ENCODE data around the gene ADGRL2. TPM values are rescaled to one million over a fixed set of nuclear protein-coding genes. Genes with fewer than 3 reads are reported as not detected.

The ADGRL2 gene
- total RNA-seq, 2 experiments from 2014 or later: not detected

DNA sequence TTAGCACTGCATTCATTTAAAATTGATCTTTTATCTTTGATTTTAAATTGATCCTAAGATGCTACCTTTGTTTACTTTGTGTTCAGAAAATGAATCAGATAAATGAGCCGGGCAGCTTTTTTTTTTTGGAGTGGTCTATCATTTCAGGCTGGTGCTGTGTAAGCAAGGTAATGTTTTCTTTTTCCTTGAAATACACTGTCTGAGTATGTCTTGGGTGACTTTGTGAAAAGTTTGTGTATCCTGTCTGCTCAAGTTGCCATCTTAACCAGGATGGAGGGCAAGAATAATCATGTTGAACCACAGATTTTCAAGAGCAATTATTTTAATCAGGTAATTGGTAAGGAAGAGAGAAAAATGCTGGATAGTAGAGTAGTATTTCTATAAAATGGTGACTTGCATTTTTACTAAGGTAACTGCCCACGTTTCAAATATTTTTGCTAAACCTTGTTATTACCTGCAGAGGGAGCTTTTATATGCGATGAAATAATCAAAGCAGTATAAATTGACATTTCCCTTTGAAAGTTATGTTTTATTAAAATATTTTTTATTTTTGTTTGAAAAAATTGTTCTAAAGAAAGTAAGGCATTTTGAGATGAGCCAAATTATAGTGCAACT is 11.1 kb downstream of the ADGRL2 start:
- POLR2A ChIA-PET: no interaction called here
- DNase-seq: no peak
- Mint-ChIP-seq H3K36me3 (ENCODE audit: low read depth) (no peaks in the 10 kb centered on the region), H3K9me3 (ENCODE audit: low read depth) (no peaks in the 10 kb centered on the region), H3K27me3 (peaks cover 4% of the 10 kb centered on the region), H3K27ac (no peak overlapping the region), H3K4me1 (no peaks in the 10 kb centered on the region), H3K4me3 (no peak overlapping the region)
- ATAC-seq: no peak
- intact Hi-C loops (cut with DNase I, micrococcal nuclease): no loop called here
- CTCF ChIA-PET: interaction anchor here (1.4 kb wide), 1 partner anchor 9 kb away, joined by 3 read pairs; no protein-coding TSS in a partner anchor

DNA sequence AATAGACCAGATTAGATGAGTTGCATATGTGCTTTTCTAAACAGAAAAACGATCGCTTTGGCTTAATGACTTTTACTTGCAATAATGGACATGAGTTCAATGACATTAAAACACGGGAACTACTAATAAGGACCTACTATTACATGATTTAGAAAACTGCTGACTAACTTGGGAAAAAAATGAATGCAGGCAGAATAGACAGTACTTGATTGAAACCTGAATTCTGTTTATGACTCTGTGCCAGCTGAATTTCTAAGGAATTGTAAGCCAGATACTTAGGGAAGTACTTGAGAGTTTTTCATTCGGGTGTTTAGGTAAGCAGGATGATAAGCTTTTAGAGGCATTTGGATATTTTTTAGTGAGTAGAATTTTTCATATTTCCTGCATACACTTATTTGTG is 12.0 kb downstream of the ADGRL2 start:
- Mint-ChIP-seq H3K27ac (no peak overlapping the region), H3K36me3 (ENCODE audit: low read depth) (no peaks in the 10 kb centered on the region), H3K4me1 (no peaks in the 10 kb centered on the region), H3K4me3 (no peak overlapping the region), H3K27me3 (peaks cover 4% of the 10 kb centered on the region), H3K9me3 (ENCODE audit: low read depth) (no peaks in the 10 kb centered on the region)
- no peak for DNase-seq
- ATAC-seq: no peak
- ChIA-PET CTCF (interaction anchor here (1.4 kb wide), 1 partner anchor 9 kb away, joined by 3 read pairs; no protein-coding TSS in a partner anchor), POLR2A (no interaction called here)
- intact Hi-C loops (cut with DNase I, micrococcal nuclease): no loop called here

GRCh38 chr1:81813691-81814090 is 13.0 kb downstream of the ADGRL2 start:
- peaks cover 2% of the 10 kb centered on the region for H3K27me3 Mint-ChIP-seq
- no peaks in the 10 kb centered on the region for H3K36me3 Mint-ChIP-seq (ENCODE audit: low read depth)
- DNase-seq (no peak), ATAC-seq (no peak)
- no peak overlapping the region for H3K4me3 Mint-ChIP-seq
- ChIA-PET POLR2A (no interaction called here), CTCF (no interaction called here)
- no peaks in the 10 kb centered on the region for H3K4me1 Mint-ChIP-seq
- no peaks in the 10 kb centered on the region for H3K9me3 Mint-ChIP-seq (ENCODE audit: low read depth)
- intact Hi-C loops (cut with DNase I, micrococcal nuclease): no loop called here
- H3K27ac Mint-ChIP-seq: no peak overlapping the region

DNA sequence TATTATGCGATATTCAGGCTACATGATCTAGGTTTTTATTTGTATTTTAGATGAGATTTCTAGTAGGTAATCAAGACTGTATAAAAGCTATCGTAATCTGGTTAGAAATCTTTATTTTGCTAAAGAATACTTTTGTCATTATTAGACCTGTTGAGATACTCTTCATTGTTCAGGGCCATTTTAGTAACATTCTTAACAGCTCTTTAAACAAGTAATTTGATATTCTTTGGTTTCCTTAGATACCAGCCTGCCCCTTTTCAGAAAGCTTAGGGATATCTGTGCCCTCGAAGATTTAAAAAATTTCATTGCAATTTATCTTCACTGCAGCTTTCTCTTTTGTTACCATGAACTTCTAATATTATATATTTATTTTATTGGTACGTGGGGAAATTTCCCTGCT is 18.9 kb downstream of the ADGRL2 start:
- no peaks in the 10 kb centered on the region for H3K36me3 Mint-ChIP-seq (ENCODE audit: low read depth)
- H3K9me3 Mint-ChIP-seq (ENCODE audit: low read depth): no peaks in the 10 kb centered on the region
- H3K27ac Mint-ChIP-seq: no peak overlapping the region
- H3K4me3 Mint-ChIP-seq: no peak overlapping the region
- POLR2A ChIA-PET: no interaction called here
- intact Hi-C loops (cut with DNase I, micrococcal nuclease): no loop called here
- ATAC-seq (no peak), DNase-seq (no peak)
- H3K4me1 Mint-ChIP-seq: no peaks in the 10 kb centered on the region
- CTCF ChIA-PET: no interaction called here
- H3K27me3 Mint-ChIP-seq: no peaks in the 10 kb centered on the region

DNA sequence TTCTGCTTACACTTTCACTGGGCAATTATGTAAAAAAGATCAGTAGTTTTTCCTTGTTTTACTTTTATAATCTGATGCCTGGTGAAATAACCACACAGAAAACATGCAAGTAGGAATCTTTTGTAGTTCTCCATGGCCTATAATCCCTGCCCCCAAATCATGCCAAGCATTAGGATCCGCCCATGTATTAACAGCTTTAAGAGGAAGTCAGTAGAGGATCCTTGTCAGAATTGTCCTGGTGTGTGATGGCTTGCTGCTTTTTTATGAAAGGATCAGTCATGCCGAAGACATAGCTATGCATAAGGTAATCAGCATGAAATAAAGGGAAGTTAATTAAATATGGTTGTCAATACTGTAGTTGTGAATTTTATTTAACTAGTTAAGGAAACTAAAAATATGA is 20.0 kb downstream of the ADGRL2 start:
- H3K36me3 Mint-ChIP-seq (ENCODE audit: low read depth): no peaks in the 10 kb centered on the region
- ChIA-PET CTCF (interaction anchor here (1.1 kb wide), 1 partner anchor 8 kb away, joined by 3 read pairs; no protein-coding TSS in a partner anchor), POLR2A (no interaction called here)
- no peak overlapping the region for H3K27ac Mint-ChIP-seq
- H3K4me1 Mint-ChIP-seq: no peaks in the 10 kb centered on the region
- ATAC-seq (no peak), DNase-seq (no peak)
- intact Hi-C loops (cut with DNase I, micrococcal nuclease): no loop called here
- H3K27me3 Mint-ChIP-seq: no peaks in the 10 kb centered on the region
- no peaks in the 10 kb centered on the region for H3K9me3 Mint-ChIP-seq (ENCODE audit: low read depth)
- H3K4me3 Mint-ChIP-seq: no peak overlapping the region

- no peaks in the 10 kb centered on the region for H3K9me3 Mint-ChIP-seq (ENCODE audit: low read depth)
- no peaks in the 10 kb centered on the region for H3K36me3 Mint-ChIP-seq (ENCODE audit: low read depth)
- intact Hi-C loops (cut with DNase I, micrococcal nuclease): no loop called here
- H3K27me3 Mint-ChIP-seq: no peaks in the 10 kb centered on the region
- POLR2A ChIA-PET: no interaction called here
- H3K4me3 Mint-ChIP-seq: no peak overlapping the region
- H3K27ac Mint-ChIP-seq: no peak overlapping the region
- no peaks in the 10 kb centered on the region for H3K4me1 Mint-ChIP-seq
- CTCF ChIA-PET: no interaction called here
- ATAC-seq: no peak
- DNase-seq: no peak
These were observed 22.3 kb downstream of the ADGRL2 start for GRCh38 chr1:81823082-81823481.

DNA sequence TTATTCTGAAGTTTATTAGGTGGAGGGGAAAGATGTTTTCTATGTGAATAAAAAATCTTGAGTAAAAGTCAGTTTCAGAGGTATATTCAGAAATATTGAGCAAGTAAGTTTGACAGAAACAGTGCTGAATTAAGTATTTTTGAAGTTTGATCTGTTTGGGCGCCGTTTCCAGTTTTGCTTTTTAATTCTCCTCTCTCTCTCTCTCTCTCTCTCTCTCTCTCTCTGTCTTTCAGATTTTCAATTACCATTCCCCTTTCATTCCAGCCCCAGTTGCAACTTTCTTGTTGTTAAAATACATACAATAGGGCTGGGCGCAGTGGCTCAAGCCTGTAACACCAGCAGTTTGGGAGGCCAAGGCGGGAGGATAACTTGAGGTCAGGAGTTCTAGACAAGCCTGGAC is 24.0 kb downstream of the ADGRL2 start:
- CTCF ChIA-PET: no interaction called here
- POLR2A ChIA-PET: no interaction called here
- no peak overlapping the region for H3K27ac Mint-ChIP-seq
- DNase-seq (no peak), ATAC-seq (no peak)
- H3K4me1 Mint-ChIP-seq: no peaks in the 10 kb centered on the region
- no peaks in the 10 kb centered on the region for H3K27me3 Mint-ChIP-seq
- no peak overlapping the region for H3K4me3 Mint-ChIP-seq
- no peaks in the 10 kb centered on the region for H3K9me3 Mint-ChIP-seq (ENCODE audit: low read depth)
- H3K36me3 Mint-ChIP-seq (ENCODE audit: low read depth): no peaks in the 10 kb centered on the region
- intact Hi-C loops (cut with DNase I, micrococcal nuclease): no loop called here

GRCh38 chr1:81827942-81828341 is 27.2 kb downstream of the ADGRL2 start:
- Mint-ChIP-seq H3K36me3 (ENCODE audit: low read depth) (no peaks in the 10 kb centered on the region), H3K27me3 (no peaks in the 10 kb centered on the region), H3K4me1 (no peaks in the 10 kb centered on the region), H3K27ac (no peak overlapping the region), H3K4me3 (no peak overlapping the region), H3K9me3 (ENCODE audit: low read depth) (no peaks in the 10 kb centered on the region)
- no peak for DNase-seq
- no peak for ATAC-seq
- ChIA-PET CTCF (no interaction called here), POLR2A (no interaction called here)
- intact Hi-C loops (cut with DNase I, micrococcal nuclease): no loop called here

DNA sequence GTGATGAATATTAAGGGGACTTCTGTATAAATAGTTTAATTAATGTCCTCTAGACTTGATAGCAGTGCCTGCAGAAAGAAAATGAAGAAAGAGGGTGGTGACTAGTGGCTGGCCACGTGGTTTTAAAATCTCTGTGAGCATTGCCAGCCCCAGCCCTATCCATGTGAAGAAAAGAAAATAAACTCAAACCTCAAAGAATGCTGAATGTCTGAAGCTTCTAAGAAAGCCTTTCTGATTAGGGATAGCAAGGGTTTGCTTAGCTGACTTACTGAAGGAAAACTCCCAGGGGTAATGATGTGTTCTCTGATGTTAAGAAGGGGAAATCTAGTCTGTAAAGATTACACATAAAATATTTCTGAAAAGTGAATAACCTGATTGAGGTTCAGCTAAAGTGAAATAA is 31.8 kb downstream of the ADGRL2 start:
- no peak for DNase-seq
- no peak overlapping the region for H3K4me3 Mint-ChIP-seq
- intact Hi-C loops (cut with DNase I, micrococcal nuclease): no loop called here

GRCh38 chr1:81833722-81834121 is 33.0 kb downstream of the ADGRL2 start:
- CTCF ChIA-PET: interaction anchor here (1.0 kb wide), 1 partner anchor 17 kb away, joined by 4 read pairs; no protein-coding TSS in a partner anchor

More for the DNA sequence above, 31.8 kb downstream of the ADGRL2 start:
- no peak overlapping the region for H3K27ac Mint-ChIP-seq
- POLR2A ChIA-PET: no interaction called here
- no peaks in the 10 kb centered on the region for H3K4me1 Mint-ChIP-seq
- CTCF ChIA-PET: no interaction called here
- no peaks in the 10 kb centered on the region for H3K36me3 Mint-ChIP-seq (ENCODE audit: low read depth)
- no peaks in the 10 kb centered on the region for H3K27me3 Mint-ChIP-seq
- H3K9me3 Mint-ChIP-seq (ENCODE audit: low read depth): no peaks in the 10 kb centered on the region
- ATAC-seq: no peak

GRCh38 chr1:81834268-81834667 is 33.5 kb downstream of the ADGRL2 start:
- no peak overlapping the region for H3K4me3 Mint-ChIP-seq
- no peaks in the 10 kb centered on the region for H3K36me3 Mint-ChIP-seq (ENCODE audit: low read depth)
- POLR2A ChIA-PET: no interaction called here
- no peaks in the 10 kb centered on the region for H3K27me3 Mint-ChIP-seq
- intact Hi-C loops (cut with DNase I, micrococcal nuclease): no loop called here
- no peak for ATAC-seq
- CTCF ChIA-PET: interaction anchor here (0.7 to 1.0 kb wide), 2 partner anchors 16 to 17 kb away, joined by 4 read pairs; no protein-coding TSS in a partner anchor
- no peak for DNase-seq
- H3K27ac Mint-ChIP-seq: no peak overlapping the region
- no peaks in the 10 kb centered on the region for H3K4me1 Mint-ChIP-seq
- no peaks in the 10 kb centered on the region for H3K9me3 Mint-ChIP-seq (ENCODE audit: low read depth)

More at GRCh38 chr1:81833722-81834121, 33.0 kb downstream of the ADGRL2 start:
- Mint-ChIP-seq H3K36me3 (ENCODE audit: low read depth) (no peaks in the 10 kb centered on the region), H3K27me3 (no peaks in the 10 kb centered on the region), H3K27ac (no peak overlapping the region), H3K4me1 (no peaks in the 10 kb centered on the region), H3K4me3 (no peak overlapping the region), H3K9me3 (ENCODE audit: low read depth) (no peaks in the 10 kb centered on the region)
- intact Hi-C loops (cut with DNase I, micrococcal nuclease): no loop called here
- POLR2A ChIA-PET: no interaction called here
- ATAC-seq (no peak), DNase-seq (no peak)

- POLR2A ChIA-PET: no interaction called here
- Mint-ChIP-seq H3K4me1 (no peaks in the 10 kb centered on the region), H3K9me3 (ENCODE audit: low read depth) (no peaks in the 10 kb centered on the region)
These were observed 34.4 kb downstream of the ADGRL2 start for GRCh38 chr1:81834921-81835698.

More at GRCh38 chr1:81834921-81835698, 34.4 kb downstream of the ADGRL2 start:
- DNase-seq: no peak
- Mint-ChIP-seq H3K27ac (no peak overlapping the region), H3K27me3 (no peaks in the 10 kb centered on the region), H3K36me3 (ENCODE audit: low read depth) (no peaks in the 10 kb centered on the region), H3K4me3 (no peak overlapping the region)
- intact Hi-C loops (cut with DNase I, micrococcal nuclease): no loop called here
- CTCF ChIA-PET: interaction anchor here (0.7 to 1.0 kb wide), 2 partner anchors 15 to 18 kb away, joined by 4 read pairs; no protein-coding TSS in a partner anchor
- ATAC-seq: no peak

All from activated CD4-positive, alpha-beta T cell treated with anti-CD3 and anti-CD28 coated beads for 36 hours (primary cell).